ENCODE results near the gene OPN1MW2.
"Not testable (repeated sequence)": the region's sequence is repeated elsewhere in the genome, so short reads cannot be mapped to it uniquely, and the experiment has no call there.

GRCh38 chrX:154196466-154196865 is 23.1 kb upstream of the OPN1MW2 start:
- TF ChIP-seq, protein P1, sequence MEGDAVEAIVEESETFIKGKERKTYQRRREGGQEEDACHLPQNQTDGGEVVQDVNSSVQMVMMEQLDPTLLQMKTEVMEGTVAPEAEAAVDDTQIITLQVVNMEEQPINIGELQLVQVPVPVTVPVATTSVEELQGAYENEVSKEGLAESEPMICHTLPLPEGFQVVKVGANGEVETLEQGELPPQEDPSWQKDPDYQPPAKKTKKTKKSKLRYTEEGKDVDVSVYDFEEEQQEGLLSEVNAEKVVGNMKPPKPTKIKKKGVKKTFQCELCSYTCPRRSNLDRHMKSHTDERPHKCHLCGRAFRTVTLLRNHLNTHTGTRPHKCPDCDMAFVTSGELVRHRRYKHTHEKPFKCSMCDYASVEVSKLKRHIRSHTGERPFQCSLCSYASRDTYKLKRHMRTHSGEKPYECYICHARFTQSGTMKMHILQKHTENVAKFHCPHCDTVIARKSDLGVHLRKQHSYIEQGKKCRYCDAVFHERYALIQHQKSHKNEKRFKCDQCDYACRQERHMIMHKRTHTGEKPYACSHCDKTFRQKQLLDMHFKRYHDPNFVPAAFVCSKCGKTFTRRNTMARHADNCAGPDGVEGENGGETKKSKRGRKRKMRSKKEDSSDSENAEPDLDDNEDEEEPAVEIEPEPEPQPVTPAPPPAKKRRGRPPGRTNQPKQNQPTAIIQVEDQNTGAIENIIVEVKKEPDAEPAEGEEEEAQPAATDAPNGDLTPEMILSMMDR (IDR thresholded peaks at IDR 0.05), result not testable (repeated sequence)
- not testable (repeated sequence) for TF ChIP-seq POLR2A, EP300, POLR2AphosphoS5 (IDR thresholded peaks at IDR 0.05)

All from stomach (tissue), 4 donors.